Neural progenitor cell (in vitro differentiated cells): ENCODE results near the gene TPM1. TPM values are rescaled to one million over a fixed set of nuclear protein-coding genes. Genes with fewer than 3 reads are reported as not detected.
A peak's percentile ranks its signal among the peaks of the same experiment; 100 is the strongest.

Experiments used
- DNase-seq: peaks from one replicate; pipeline ENCODE4 v3.0.0-alpha.2; 2016; ENCODE audit warnings: low spot score
- H2AFZ ChIP-seq: fragments of 200-600 bp; sonication (generic); replicated peaks from 2 replicates; pipeline ENCODE4 v1.6.1; 2016; ENCODE audit warnings: antibody characterized with exemption
- H3F3A ChIP-seq: fragments of 200-600 bp; sonication (generic); 2 replicates; pipeline ENCODE4 v1.6.1; 2016; ENCODE audit warnings: antibody characterized with exemption, low read depth
- H3K27ac ChIP-seq: fragments of 200-600 bp; sonication (generic); 2 replicates; pipeline ENCODE4 v1.5.1; 2016; ENCODE audit warnings: mild to moderate bottlenecking
- H3K27me3 ChIP-seq: fragments of 200-600 bp; sonication (generic); 2 replicates; pipeline ENCODE4 v1.6.1; 2016; ENCODE audit warnings: mild to moderate bottlenecking, moderate library complexity
- H3K36me3 ChIP-seq: fragments of 200-600 bp; sonication (generic); 2 replicates; pipeline ENCODE4 v1.5.1; 2016
- H3K4me1 ChIP-seq: fragments of 200-600 bp; sonication (generic); 2 replicates; pipeline ENCODE4 v1.6.1; 2016; ENCODE audit warnings: mixed run types
- H3K4me2 ChIP-seq: fragments of 200-600 bp; sonication (generic); 2 replicates; pipeline ENCODE4 v1.6.1; 2016
- H3K4me3 ChIP-seq: fragments of 200-600 bp; sonication (generic); 2 replicates; pipeline ENCODE4 v1.5.1; 2016
- H3K79me2 ChIP-seq: fragments of 200-600 bp; sonication (generic); 2 replicates; pipeline ENCODE4 v1.6.1; 2016; ENCODE audit warnings: low read depth
- H3K9ac ChIP-seq: fragments of 200-600 bp; sonication (generic); 2 replicates; pipeline ENCODE4 v1.6.1; 2016
- H3K9me3 ChIP-seq: fragments of 200-600 bp; sonication (generic); 2 replicates; pipeline ENCODE4 v1.5.1; 2016; ENCODE audit warnings: low read depth
- H4K20me1 ChIP-seq: fragments of 200-600 bp; sonication (generic); 2 replicates; pipeline ENCODE4 v1.6.1; 2016; ENCODE audit warnings: low read depth
- H3K27ac Mint-ChIP-seq: 3 replicates; pipeline ENCODE4 v1.8.0; 2021; ENCODE audit warnings: mixed read lengths
- H3K27me3 Mint-ChIP-seq: 2 replicates; pipeline ENCODE4 v1.8.0; 2022; ENCODE audit warnings: low read depth, mild to moderate bottlenecking, inconsistent platforms, moderate library complexity, mixed read lengths; ENCODE audit not compliant: insufficient read depth
- H3K36me3 Mint-ChIP-seq: 3 replicates; pipeline ENCODE4 v1.8.0; 2021; ENCODE audit warnings: mixed read lengths
- H3K4me1 Mint-ChIP-seq: 3 replicates; pipeline ENCODE4 v1.8.0; 2021; ENCODE audit warnings: mixed read lengths
- H3K4me3 Mint-ChIP-seq: 3 replicates; pipeline ENCODE4 v1.8.0; 2021; ENCODE audit warnings: mild to moderate bottlenecking, moderate library complexity, mixed read lengths
- H3K9me3 Mint-ChIP-seq: 3 replicates; pipeline ENCODE4 v1.8.0; 2020; ENCODE audit warnings: mixed read lengths
- EZH2 ChIP-seq: fragments of 200-600 bp; sonication (generic); IDR thresholded peaks from 2 replicates; pipeline ENCODE4 v1.6.1; 2017; ENCODE audit warnings: antibody characterized with exemption, mild to moderate bottlenecking, moderate library complexity
- EZH2phosphoT487 ChIP-seq: fragments of 200-600 bp; sonication (generic); IDR thresholded peaks from 2 replicates; pipeline ENCODE4 v1.6.1; 2017; ENCODE audit warnings: antibody characterized with exemption
- total RNA-seq: library from RNA; depleted of rRNA; stranded (reverse); fragments of >200 nt; gene quantifications from 2 replicates; pipeline ENCODE4 v1.2.3, GENCODE V29; 2015; ENCODE audit warnings: low replicate concordance
- TF ChIP-seq, protein P1 (sequence below): fragments of 200-600 bp; sonication (generic); IDR thresholded peaks from 2 replicates; pipeline ENCODE4 v1.5.1; 2017; ENCODE audit warnings: antibody characterized with exemption, mild to moderate bottlenecking

TPM1 gene
- total RNA-seq, 1 donor from 2014 or later: 623 TPM

DNA sequence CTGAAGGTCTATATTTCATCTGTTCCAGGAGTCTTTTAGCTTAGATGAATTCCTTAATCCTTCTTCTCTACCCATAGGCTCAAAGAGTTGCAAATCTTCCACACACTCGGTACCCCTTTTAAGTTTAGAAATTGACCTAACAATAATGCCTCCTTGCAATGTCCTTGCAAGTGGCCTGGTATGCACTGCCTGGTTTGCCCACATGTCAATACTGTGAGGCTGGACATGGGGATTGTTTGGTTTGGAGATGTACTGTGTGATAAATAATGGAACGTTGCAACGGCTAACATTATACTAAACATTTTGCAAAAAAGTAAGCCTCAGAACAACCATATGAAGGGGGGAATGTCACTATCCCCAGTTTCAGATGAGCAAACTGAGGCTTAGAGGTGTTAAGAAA lies 22.4 kb upstream of the TPM1 start:
- Histone ChIP-seq H3K4me3 (no peak overlapping the region), H3K4me2 (peak overlapping the region; percentile 24), H3F3A (no peaks in the 10 kb centered on the region), H3K27ac (no peak overlapping the region), H3K27me3 (no peaks in the 10 kb centered on the region), H3K4me1 (peaks cover 14% of the 10 kb centered on the region), H3K9me3 (no peaks in the 10 kb centered on the region), H3K79me2 (no peaks in the 10 kb centered on the region), H3K36me3 (no peaks in the 10 kb centered on the region), H4K20me1 (no peaks in the 10 kb centered on the region), H2AFZ (peak overlapping the region; percentile 46), H3K9ac (no peak overlapping the region)
- DNase-seq: no peak
- Mint-ChIP-seq H3K36me3 (no peaks in the 10 kb centered on the region), H3K9me3 (no peaks in the 10 kb centered on the region), H3K4me3 (no peak overlapping the region), H3K27me3 (peaks cover 7% of the 10 kb centered on the region), H3K27ac (no peak overlapping the region), H3K4me1 (peaks cover 16% of the 10 kb centered on the region)
- TF ChIP-seq EZH2 (no peak), EZH2phosphoT487 (no peak)
- TF ChIP-seq, protein P1, sequence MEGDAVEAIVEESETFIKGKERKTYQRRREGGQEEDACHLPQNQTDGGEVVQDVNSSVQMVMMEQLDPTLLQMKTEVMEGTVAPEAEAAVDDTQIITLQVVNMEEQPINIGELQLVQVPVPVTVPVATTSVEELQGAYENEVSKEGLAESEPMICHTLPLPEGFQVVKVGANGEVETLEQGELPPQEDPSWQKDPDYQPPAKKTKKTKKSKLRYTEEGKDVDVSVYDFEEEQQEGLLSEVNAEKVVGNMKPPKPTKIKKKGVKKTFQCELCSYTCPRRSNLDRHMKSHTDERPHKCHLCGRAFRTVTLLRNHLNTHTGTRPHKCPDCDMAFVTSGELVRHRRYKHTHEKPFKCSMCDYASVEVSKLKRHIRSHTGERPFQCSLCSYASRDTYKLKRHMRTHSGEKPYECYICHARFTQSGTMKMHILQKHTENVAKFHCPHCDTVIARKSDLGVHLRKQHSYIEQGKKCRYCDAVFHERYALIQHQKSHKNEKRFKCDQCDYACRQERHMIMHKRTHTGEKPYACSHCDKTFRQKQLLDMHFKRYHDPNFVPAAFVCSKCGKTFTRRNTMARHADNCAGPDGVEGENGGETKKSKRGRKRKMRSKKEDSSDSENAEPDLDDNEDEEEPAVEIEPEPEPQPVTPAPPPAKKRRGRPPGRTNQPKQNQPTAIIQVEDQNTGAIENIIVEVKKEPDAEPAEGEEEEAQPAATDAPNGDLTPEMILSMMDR: no peak

DNA sequence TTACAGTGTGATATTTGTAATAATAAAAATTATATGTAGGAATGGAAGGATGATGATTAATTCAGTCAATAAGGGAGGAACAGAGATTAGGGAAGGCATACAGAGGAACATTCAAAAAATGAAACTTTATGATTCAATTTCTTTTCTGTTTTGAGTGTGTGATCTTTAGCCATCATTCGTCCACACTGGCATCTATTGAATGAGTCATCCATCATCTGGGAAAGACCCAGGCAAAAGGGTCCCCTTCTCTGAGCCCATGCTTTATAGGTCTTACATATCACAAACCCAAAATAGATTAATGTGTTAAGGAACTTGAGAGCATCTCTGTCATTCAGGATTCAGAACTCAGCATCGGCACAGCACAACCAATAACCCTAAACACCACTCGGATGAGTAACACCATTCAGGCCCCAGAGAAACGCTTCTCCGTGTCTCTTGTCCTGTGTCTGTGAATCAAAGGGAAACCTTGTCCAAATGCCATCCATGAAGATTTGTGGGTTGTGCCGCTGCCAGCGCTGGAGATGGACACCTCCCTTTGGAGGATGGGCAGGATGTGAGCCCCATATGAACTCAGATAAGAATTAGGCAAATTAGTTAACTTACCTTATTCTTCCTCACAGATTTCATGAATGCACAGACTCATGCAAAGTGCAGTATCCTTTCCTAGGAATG lies 21.7 kb upstream of the TPM1 start:
- Histone ChIP-seq H3K27me3 (no peaks in the 10 kb centered on the region), H3K79me2 (no peaks in the 10 kb centered on the region), H3K36me3 (no peaks in the 10 kb centered on the region), H3K9ac (no peak overlapping the region), H3K4me3 (no peak overlapping the region), H3K4me2 (no peak overlapping the region), H3K4me1 (peaks cover 14% of the 10 kb centered on the region), H3K27ac (no peak overlapping the region), H2AFZ (no peak overlapping the region), H3K9me3 (no peaks in the 10 kb centered on the region), H4K20me1 (no peaks in the 10 kb centered on the region), H3F3A (no peaks in the 10 kb centered on the region)
- H3K27me3 Mint-ChIP-seq: peaks cover 6% of the 10 kb centered on the region
- H3K9me3 Mint-ChIP-seq: no peaks in the 10 kb centered on the region
- no peak for DNase-seq
- no peak overlapping the region for H3K4me3 Mint-ChIP-seq
- peaks cover 10% of the 10 kb centered on the region for H3K4me1 Mint-ChIP-seq
- TF ChIP-seq, protein P1: no peak
- TF ChIP-seq EZH2phosphoT487 (no peak), EZH2 (no peak)
- no peaks in the 10 kb centered on the region for H3K36me3 Mint-ChIP-seq
- H3K27ac Mint-ChIP-seq: no peak overlapping the region

DNA sequence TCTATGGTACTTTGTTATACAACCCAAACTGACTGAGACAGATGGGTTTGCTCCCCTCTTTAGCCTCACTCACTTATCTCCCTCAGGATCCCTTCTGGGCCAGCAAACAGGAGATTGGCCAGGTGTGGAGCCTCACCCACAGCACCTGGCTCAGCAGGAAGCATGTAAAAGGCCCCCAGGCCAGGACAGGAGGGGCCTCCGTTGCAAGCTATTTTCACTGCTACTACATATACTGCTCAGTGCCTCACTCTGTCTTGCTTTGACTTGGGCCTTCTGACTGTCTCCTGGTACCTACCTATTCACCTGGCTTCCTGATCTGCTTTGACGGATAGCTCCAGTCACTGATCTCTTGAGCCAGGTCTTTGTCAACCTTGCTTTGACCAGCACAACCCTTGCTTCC lies 20.4 kb upstream of the TPM1 start:
- H3K9ac ChIP-seq: no peak overlapping the region
- Mint-ChIP-seq H3K27ac (no peak overlapping the region), H3K4me1 (peaks cover 10% of the 10 kb centered on the region), H3K36me3 (no peaks in the 10 kb centered on the region), H3K9me3 (no peaks in the 10 kb centered on the region), H3K4me3 (no peak overlapping the region), H3K27me3 (peaks cover 6% of the 10 kb centered on the region)
- H3K27ac ChIP-seq: no peak overlapping the region
- no peaks in the 10 kb centered on the region for H3K79me2 ChIP-seq
- H4K20me1 ChIP-seq: no peaks in the 10 kb centered on the region
- no peak overlapping the region for H3K4me2 ChIP-seq
- DNase-seq: no peak
- TF ChIP-seq, protein P1: no peak
- H3K27me3 ChIP-seq: no peaks in the 10 kb centered on the region
- no peak overlapping the region for H2AFZ ChIP-seq
- no peak overlapping the region for H3K4me3 ChIP-seq
- H3F3A ChIP-seq: no peaks in the 10 kb centered on the region
- no peaks in the 10 kb centered on the region for H3K9me3 ChIP-seq
- H3K36me3 ChIP-seq: no peaks in the 10 kb centered on the region
- H3K4me1 ChIP-seq: peaks cover 14% of the 10 kb centered on the region
